ENCODE data around the gene ANXA8.
"Not testable (repeated sequence)": the region's sequence is repeated elsewhere in the genome, so short reads cannot be mapped to it uniquely, and the experiment has no call there.

Gene ANXA8

DNA sequence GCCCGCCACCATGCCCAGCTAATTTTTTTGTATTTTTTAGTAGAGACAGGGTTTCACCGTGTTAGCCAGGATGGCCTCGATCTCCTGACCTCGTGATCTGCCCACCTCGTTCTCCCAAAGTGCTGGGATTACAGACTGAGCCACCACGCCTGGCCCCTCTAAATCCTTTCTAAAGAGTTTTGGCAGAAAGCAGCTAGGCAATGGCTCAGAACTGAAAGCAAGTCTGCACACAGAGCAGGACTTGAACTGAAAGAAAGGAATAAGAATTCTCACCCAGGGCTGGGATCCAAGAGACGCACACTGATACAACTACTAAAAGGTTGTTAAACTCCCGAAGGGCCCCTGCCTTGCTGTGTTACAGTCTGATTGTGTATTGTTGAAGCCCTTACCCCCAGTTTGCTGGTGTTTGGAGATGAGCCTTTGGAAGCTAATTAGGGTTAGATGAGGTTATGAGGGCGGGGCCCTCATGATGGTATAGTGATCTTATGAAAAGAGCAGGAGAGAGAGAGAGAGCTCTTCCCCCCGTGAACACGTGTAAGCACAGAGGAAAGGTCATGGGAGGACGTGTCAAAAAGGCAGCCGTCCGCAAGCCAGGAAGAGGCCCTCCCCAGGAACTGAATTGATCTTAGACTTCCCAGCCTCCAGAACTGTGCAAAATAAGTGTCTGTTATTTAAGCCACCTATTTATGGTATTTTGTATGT, 18.5 kb downstream of the ANXA8 start:
- DNase-seq (ENCODE audit: low read depth in 3 of 3, low spot score in 1 of 3), result not testable (repeated sequence)

DNA sequence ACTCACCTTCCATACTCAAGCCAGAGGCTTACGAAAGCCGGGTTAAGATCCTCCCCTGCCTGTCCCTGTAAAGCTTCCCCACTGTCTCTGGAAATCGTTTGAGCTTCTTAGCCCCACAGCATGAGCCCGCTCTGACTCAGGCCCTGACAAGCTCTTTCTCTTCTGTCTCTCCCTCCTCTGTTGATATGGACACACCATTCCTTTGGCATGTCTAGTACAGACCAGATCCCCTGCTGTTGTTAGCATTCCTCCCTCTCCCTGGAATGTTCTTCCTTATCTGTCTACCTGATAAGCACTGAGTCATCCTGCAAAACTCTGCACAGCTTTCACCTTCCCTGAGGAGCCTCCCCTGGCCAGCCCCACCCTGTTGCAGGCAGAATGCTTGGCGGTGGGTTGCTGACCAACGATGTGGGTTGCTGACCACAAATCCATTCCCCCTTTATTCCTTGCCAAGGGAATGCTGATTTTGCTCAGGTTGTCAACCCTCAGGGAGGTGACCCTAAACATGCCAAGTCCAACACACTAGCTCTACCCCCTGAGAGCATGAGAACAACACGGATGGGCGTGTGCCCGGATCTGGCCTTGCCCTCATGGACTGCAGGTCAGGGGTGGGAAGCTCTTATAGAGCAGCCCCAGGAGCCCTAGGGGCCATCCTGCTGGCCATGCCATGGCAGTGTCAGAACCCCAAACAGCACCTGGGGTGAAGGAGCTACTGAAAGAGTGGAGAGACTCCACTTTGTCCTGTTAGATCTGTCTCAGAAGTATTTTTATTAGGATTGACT, 21.1 kb downstream of the ANXA8 start:
- DNase-seq (ENCODE audit: low read depth in 3 of 3, low spot score in 1 of 3), result not testable (repeated sequence)

DNA sequence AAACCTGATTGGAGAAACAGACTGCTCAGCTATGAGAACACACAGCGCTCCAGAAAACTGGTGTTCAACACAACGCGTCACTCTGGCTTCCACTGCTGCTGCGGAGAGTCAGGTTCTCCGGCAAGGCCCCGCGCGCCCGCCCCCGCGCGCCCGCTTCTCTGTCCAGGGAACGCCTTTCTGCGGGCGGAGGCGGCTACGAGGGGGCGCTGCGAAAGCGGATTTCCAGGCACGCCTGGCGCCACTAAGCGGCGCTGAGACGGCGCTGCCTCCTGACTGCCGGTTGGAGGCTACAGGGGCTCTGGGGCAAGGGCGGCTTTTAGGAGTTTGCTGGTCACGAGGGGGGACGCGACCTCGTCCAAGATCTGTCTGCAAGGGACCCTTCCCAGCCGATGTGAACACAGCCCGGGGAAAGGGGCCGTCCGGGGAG, 22.6 kb downstream of the ANXA8 start:
- not testable (repeated sequence) for DNase-seq (ENCODE audit: low read depth in 3 of 3, low spot score in 1 of 3)

DNA sequence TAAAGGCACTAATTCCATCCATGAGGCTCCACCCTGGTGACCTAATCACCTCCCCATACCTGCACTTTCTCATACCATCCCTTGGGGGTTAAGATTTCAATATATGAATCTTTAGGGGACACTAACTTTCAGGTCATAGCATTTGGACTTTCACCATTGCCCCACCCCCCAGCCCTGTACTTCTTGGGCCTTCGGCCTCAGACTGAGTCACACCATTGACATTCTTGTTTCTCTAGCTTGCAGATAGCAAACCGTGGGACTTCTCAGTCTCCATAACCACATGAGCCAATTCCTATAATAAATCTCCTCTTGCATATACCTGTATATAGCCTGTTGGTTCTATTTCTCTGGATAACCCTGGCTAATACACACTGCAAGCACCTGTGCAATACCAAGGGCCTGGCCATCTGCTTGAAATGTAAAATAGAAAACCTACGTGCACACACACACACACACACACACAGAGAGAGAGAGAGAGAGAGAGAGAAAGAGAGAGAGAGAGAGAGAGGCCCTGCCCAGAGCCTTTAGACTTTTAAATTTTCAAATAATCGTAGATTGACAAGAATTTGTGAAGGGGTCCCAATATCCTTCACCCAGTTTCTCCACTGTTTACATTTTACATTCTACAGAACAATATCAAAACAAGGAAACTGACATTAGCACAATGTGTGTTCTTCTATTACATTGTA, 25.3 kb downstream of the ANXA8 start:
- no peak for DNase-seq (ENCODE audit: low read depth in 3 of 3, low spot score in 1 of 3)

DNA sequence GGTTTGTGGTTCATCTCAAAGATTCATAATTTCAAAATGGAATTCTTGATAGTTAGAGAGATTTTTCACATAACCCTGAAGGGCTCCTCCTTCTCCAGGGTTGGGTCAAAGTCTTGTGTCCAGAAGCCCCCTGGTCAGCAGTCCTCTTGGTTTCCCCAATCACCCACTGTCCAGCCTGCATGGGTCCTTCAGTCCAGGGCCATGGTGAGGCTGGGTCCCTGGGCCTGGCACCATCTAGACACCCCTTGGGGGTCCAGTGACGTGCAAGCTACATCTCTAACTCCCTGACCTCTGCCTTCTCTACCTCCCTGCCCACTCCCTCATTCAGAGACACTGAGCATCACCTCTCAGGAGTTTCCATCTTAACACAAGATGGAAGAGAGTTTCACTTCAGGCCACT, 26.1 kb downstream of the ANXA8 start:
- no peak for DNase-seq (ENCODE audit: low read depth in 3 of 3, low spot score in 1 of 3)

DNA sequence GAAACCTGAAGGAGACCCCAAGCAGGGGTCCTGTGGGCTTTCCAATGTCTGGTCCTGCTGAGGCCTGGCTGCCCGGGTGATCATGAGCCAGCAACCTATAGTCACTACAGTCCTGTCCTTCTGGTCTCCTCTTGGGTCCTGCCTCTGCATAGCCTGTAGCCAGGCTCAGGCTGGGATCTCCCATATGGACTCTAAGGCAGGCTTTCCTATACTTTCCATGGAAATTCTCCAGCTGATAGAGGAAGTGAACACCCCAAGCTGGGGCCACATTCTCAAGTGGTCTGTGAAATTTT, 26.4 kb downstream of the ANXA8 start:
- DNase-seq (ENCODE audit: low read depth in 3 of 3, low spot score in 1 of 3), result no peak

DNA sequence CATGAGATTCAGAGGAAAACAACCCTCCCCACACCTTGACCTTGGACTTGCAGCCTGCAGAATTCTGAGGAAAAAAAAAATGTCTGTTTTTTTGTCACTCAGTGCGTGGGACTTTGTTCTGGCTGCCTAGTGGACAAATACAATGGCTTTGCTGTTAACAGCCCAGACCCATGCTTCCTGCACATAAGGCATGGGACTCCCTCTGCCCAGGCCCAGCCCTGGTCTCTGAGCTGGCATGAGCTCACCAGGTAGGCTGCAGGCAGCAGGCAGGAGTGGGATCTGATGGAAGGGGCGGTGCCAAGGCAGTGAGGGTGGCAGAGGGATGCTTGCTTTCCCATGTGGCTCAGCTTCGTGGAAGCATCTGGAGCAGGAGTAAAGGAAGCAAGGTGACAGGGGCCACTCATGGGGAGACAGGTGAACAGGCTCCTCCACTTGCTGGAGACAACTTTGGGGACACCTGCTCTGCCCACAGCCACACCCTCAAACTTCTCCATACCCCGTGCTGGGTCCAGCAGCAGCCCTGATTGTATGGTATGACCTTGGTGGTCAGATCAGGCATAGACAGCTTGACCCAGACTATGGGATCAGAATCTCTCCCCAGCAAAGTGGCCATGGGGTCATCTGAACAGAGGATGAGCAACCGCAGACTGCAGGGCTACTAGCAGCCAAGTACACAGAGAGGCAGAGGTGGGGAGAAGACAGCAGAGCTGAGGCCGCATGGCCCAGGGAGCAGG, 27.0 kb downstream of the ANXA8 start:
- no peak for DNase-seq (ENCODE audit: low read depth in 3 of 3, low spot score in 1 of 3)

DNA sequence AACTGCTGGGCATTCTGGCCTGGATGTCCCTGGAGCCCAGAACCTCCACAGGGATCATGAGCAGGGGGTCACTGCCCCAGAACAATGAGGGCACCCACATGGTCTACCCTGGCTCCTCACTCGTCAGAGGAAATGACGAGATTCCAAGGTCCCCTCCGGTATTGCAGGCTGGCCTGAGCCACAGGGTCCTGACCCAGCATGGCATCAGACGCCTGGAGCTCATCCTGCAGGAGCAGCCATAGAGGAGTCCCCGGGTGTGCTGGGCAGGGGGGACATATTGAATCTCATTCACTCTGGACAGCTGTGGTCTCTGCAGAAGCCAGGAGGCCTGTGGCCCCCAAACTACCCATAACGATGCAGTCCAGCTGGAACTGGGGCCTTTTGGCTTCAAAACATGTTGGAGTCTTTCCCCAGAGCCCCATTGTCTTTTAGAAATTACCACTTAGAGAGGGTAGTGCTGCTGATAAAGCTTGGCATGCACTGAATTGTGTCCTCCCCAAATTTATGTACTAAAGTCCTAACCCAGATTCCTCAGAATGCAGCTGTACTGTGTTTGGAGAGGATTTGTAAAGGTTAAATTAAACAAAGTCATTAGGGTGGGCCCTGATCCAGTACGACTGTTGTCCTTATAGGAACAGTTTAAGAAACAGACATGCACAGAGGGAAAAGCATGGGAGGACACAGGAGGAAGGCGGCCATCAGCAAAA, 27.7 kb downstream of the ANXA8 start:
- no peak for DNase-seq (ENCODE audit: low read depth in 3 of 3, low spot score in 1 of 3)

DNA sequence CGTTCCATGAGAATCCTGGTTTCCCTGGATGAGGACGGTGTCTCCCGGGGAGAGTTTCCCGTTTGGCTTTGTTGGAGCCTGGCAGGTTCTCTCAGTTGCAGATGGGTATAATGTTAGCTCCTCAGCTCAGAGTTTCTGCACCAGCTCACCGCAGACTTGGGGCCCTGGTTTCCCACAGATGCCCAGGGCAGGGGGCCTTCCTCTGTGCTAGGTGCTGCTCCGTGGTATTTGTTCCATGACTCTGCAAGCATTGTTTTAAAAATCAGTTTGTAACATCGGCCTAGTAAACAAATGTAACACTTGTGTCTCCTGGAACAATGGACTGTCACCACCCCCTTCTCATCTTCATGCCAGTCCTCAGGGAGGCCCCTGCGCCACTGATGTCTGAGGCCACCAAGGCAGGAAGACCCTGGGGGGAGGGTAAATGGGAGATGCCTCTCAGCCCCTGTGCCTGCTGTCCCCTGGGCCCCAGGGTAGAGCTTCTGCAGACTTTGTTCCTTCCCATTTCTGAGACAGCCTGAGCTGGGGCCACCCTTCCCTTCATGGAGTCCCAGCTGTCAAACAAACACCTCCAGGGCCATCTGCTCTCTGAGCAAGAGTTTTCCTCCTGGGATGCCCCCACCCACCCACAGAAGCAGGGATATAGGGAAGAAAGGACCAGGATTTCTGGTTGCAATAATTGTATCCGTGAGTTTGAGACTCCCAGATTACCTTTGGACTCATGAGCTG, 28.4 kb downstream of the ANXA8 start:
- not testable (repeated sequence) for DNase-seq (ENCODE audit: low read depth in 3 of 3, low spot score in 1 of 3)

DNA sequence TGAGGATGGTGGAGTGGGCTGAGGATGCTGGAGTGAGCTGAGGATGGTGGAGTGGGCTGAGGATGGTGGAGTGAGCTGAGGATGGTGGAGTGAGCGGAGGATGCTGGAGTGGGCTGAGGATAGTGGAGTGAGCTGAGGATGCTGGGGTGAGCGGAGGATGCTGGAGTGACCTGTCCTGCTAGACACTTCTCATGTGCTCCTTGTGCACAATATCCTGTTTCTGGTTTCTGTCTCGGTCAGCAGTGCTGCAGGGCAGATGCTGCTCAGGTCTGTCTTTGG, 29.2 kb downstream of the ANXA8 start:
- DNase-seq (ENCODE audit: low read depth in 3 of 3, low spot score in 1 of 3), result no peak

DNA sequence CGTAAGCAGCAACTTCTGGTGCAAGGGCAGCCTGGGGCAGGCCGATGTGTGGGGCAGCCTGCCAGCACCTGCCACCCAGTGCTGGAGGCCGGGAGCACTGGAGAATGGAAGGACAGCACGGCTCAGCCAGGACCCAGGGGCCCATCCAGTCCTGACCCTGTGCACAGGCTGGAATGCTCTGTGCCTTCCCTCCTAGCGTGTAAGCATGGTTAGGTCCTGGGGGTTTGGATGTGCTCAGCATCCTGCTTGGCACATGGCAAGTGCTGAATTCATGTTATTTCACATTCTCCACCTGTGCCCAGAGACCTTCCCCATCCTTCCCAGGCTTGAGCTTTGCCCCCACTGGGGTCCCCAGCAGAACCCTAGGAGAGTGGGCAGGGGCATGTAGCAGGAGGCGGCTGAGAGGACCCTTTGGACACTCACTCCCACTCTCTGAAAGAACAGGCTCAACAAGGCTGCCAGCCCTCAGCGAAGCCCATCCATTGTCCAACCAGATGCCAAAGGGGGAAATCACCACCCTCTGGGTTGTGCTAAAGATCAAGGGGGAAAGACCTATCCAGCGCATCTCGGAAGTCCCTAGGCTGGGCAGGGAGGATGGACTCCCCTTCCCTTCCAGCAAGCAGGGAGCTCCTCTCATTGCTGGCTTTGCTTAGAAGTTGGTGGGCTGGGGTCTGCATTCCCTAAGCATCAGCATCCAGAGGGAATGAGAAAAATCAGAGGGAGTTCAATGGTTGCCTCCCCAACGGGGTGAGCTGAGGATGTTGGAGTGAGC, 29.7 kb downstream of the ANXA8 start:
- DNase-seq (ENCODE audit: low read depth in 3 of 3, low spot score in 1 of 3), result no peak

DNA sequence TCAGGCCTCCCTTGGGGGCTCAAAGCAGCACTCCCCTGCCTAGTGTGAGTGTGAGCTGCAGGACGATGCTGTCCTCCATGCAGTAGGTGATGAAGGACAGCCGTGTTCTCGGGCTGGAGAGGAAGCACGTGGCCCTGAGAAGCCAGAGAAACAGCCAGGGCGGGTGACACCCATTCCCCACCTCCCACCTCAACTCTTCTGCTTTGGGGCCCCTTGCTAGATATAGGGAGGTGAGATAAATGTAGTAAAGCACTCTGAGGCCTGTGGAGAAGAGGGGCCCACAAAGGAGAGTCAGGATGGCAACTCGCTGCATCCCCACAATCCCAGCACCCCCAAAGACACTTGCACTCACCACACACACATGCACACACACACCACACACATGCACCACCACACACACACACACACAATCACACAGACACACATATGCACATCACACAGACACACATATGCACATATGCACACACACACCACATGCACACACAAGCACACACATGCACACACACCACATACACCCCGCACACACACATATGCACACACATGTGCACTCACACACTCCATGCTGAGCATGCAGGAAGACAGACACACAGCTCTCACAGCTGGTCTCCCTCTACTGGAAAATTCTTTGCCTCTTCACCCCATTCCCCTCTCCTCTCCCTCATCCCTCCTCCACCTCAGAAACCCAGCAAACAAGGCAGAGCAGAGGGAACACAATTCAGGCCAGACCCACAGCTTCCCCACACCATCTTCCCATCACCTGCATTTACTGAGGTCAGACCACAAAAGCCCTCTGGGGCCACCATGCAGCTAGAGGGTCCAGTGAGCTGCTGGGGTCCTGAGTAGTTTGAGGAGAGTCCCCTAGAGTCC, 30.5 kb downstream of the ANXA8 start:
- DNase-seq (ENCODE audit: low read depth in 3 of 3, low spot score in 1 of 3), result no peak

DNA sequence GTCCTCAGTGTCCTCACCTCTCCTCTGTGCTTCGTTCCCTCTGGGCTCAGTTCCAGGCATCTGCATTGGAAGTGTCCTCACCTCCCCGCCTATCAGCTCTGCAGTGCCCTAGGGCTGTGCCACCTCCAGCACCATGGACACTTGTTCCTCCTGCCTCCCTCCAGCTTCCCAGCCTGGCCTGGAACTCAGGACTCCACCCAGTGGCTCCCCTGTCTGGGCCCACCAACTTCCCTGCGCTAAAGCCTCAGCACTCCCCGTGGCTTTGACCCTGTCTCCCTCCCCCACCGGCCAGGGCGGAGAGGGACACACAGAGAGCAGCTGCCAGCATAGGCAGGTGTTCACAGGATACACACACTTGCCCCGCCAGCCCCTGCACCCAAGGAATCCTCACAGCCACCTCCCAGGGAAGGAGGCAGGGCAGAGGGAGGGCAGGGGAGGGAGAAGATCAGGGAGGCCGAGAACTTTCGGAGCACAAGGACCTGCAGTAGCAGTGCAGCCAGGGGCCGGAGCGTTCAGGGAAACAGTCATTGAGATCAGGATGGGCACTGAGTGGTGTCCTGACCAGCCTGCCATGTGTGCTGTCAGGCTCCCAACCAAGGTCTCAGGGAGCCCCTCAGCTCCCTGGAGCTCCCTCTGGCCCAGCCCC, 31.3 kb downstream of the ANXA8 start:
- no peak for DNase-seq (ENCODE audit: low read depth in 3 of 3, low spot score in 1 of 3)

DNA sequence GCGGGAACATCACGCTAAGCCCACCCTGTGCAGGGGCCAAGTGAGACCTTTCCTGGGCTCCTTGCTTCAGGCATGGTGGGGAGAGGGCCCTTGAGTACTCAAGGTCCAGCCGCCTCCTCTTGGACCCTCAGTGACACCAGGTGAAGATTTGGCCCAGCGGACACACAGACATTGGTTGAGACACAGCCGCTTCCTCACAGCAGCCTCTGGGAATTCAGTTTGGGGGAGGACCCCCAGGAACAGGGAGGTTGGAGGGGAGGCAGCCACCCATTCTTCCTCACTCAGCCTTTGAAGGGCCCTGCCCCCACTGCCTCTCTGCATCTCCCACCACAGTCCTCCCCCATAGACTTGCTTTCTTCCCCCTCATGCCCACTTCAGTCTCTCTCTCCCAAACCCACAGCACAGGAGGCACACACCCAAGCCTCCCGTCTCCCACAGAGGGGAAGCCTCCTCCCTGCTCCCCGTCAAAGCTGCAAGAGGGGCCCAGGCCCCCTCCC, 31.9 kb downstream of the ANXA8 start:
- DNase-seq (ENCODE audit: low read depth in 3 of 3, low spot score in 1 of 3), result no peak

DNA sequence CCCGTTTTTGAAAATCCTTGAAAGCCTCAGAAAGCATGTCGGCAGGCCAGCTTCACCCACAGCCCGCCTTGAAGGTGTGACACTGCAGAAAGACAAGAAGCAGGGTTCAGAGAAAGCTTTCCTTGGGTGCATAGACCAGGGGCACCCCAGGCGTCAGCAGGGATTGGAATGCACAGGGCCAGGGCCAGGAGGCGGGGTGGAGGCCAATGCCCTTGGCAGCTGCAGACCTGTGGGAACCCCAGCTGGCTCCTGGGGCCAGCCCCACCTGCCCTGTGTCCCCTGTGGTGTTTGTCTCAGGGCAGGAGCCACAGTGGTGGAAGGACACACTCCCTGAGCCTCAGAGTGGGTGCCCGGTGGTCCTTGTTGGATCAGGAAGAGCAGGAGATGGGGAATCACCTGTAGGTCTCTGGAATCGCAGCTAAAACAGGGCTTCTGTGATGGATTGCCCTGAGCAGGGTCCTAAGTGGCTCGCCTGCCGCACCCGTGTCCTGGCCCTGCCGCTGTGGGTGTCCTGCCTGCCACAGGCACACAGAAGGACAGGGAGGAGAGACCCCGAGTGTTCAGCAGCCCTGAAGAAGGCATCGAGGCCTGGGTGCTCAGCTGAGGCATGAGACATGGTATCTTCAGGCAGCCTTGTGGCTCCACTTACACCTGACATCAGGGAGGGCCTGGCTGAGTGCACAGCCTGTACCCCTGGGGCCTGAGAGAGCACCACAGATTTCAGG, 32.5 kb downstream of the ANXA8 start:
- DNase-seq (ENCODE audit: low read depth in 3 of 3, low spot score in 1 of 3), result no peak

DNA sequence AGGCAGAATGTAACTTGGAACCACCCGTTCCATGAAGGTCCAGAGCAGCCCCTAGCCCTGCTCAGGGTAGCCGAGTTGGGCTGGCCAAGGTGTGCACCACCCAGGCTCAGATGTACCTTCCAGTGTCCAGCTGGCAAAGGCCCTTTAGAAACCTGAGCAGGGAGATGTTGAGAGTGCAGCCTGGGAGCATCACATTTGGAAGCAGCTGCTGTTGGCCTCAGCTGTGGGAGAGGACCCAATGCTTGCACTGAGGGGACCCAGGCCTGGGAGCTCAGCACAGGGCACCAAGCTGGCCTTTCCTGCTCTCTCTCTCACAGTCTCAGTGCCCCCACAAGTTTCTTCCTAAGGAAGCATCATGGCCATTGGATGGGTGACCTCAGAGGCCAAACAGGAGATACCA, 33.5 kb downstream of the ANXA8 start:
- no peak for DNase-seq (ENCODE audit: low read depth in 3 of 3, low spot score in 1 of 3)

DNA sequence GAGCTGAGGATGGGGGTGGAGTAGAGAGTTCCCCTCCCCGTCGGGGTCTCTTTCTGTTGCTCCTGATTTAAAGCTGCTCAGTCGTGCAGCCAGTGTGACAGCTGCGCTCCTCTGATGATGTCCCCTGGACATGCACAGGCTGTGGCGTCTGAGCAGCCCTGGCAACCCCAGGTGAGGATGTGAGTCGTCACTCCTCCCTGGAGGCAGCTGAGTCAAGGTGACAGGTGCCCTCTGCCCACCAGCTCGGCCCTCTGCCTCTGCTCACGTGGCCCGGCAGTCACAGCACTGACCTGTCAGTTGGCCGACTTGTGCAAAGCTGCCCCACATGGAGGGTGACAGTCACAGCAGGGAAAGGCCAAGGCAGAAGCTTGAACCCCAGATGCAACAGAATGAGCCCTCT, 33.9 kb downstream of the ANXA8 start:
- DNase-seq (ENCODE audit: low read depth in 3 of 3, low spot score in 1 of 3), result no peak

Data from stimulated activated CD4-positive, alpha-beta T cell treated with anti-CD3 and anti-CD28 coated beads, TNF-alpha, amount 100 ng/mL, for 1 hour (primary cell).